GM18526 (cell line): ENCODE results near the gene SETX.

Experiments
- POLR2A ChIP-seq: IDR thresholded peaks from 3 replicates; pipeline ENCODE4 v1.6.1; 2011; ENCODE audit not compliant: insufficient read length; ENCODE audit errors: extremely low read depth

Gene SETX, protein sequence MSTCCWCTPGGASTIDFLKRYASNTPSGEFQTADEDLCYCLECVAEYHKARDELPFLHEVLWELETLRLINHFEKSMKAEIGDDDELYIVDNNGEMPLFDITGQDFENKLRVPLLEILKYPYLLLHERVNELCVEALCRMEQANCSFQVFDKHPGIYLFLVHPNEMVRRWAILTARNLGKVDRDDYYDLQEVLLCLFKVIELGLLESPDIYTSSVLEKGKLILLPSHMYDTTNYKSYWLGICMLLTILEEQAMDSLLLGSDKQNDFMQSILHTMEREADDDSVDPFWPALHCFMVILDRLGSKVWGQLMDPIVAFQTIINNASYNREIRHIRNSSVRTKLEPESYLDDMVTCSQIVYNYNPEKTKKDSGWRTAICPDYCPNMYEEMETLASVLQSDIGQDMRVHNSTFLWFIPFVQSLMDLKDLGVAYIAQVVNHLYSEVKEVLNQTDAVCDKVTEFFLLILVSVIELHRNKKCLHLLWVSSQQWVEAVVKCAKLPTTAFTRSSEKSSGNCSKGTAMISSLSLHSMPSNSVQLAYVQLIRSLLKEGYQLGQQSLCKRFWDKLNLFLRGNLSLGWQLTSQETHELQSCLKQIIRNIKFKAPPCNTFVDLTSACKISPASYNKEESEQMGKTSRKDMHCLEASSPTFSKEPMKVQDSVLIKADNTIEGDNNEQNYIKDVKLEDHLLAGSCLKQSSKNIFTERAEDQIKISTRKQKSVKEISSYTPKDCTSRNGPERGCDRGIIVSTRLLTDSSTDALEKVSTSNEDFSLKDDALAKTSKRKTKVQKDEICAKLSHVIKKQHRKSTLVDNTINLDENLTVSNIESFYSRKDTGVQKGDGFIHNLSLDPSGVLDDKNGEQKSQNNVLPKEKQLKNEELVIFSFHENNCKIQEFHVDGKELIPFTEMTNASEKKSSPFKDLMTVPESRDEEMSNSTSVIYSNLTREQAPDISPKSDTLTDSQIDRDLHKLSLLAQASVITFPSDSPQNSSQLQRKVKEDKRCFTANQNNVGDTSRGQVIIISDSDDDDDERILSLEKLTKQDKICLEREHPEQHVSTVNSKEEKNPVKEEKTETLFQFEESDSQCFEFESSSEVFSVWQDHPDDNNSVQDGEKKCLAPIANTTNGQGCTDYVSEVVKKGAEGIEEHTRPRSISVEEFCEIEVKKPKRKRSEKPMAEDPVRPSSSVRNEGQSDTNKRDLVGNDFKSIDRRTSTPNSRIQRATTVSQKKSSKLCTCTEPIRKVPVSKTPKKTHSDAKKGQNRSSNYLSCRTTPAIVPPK (N-terminal part only)

GRCh38 chr9:132354637-132355355, at the start of gene SETX:
SETX (minus strand) TSS chr9:132354986; CDS start chr9:132349428, 5,558 bp downstream.
- TF ChIP-seq POLR2A = peak; percentile 98

- TF ChIP-seq POLR2A = no peak
Measured at GRCh38 chr9:132404228-132404881, 49.6 kb upstream of the SETX start.

GRCh38 chr9:132401824-132402223, 47.0 kb upstream of the SETX start:
- no peak for TF ChIP-seq POLR2A

- TF ChIP-seq POLR2A = no peak
Measured at GRCh38 chr9:132395560-132395959, 40.8 kb upstream of the SETX start.

DNA sequence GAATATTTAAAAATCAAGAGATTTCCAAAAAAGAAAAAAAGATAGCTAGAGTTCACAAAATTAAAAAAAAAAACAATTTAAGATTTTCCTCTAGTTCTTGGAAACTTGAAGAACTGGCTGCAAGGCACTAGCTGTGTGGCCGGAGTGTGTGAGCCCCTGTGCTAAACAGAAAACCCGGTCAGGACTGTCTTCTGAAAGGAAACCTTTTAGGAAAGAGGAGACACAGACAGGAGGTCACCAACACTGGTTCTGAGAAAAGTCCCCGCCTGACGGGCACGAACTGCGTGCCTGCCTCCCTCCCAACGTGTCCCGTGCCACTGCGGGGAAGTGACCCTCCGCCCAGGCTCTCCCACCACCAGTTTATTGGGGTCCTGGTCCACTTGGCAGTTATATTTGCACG, 36.7 kb upstream of the SETX start:
- no peak for TF ChIP-seq POLR2A

DNA sequence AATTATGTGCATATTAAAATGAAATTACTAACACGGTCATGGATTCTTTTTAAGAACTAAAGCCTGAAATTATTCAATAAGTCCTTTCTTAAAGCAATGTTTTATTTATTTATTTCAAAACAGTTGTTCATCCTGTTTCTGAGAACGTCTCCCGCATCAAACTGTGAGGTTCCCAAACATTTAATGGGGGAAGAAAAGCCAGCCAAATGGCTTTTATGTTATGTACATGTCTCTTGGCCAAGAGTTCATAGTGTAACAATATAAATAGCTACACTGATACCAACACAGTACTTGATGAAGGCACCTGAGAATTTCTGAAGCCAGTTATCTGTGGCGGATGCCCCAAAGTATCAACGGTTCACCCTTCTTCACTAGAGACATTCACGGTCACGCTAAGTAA, 36.2 kb upstream of the SETX start:
- TF ChIP-seq POLR2A = no peak

DNA sequence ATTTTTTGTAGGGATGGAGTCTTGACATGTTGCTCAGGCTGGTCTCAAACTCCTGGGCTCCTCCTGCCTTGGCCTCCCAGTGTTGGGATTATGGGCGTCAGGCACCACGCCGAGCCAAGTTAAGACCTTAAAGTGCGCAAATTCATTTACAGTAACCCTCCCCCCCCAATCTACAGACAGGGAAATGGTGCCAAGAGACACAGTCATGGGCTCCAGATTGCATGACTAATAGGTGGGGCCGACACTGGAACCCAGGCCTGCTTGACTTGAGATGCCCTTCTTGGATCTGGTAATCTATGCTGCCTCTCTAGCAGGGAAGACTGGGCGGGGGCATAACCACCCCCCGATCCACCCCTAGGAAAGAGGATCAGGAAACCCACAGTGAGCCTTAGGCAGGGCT, 32.3 kb upstream of the SETX start:
- TF ChIP-seq POLR2A = no peak

GRCh38 chr9:132384376-132384775, 29.6 kb upstream of the SETX start:
- TF ChIP-seq POLR2A = no peak

DNA sequence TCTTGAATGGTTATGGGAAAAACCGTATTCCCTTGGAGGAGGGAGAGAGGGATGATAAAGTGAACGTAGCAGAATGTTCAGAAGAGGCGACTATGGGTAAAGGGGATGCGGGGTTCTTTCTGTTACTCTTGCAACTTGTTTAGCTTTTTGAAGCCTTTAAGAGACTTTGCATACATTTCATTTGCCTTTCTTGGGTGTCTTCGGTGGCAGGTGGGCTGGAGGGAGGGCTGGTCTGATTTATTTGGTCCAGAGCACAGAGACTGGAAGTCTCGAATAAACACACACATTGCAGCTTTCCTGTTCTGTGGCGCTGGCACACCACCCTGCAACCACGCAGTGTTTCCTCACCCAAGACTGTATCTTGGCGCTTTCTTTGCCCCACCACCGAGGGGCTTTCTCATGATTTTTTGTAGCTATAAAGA, 28.7 kb upstream of the SETX start:
- TF ChIP-seq POLR2A = no peak

GRCh38 chr9:132381966-132382541, 27.3 kb upstream of the SETX start:
- TF ChIP-seq POLR2A = peak; percentile 36

- no peak for TF ChIP-seq POLR2A
Measured at GRCh38 chr9:132372177-132373095, 17.6 kb upstream of the SETX start.

GRCh38 chr9:132370592-132370991, 15.8 kb upstream of the SETX start:
- TF ChIP-seq POLR2A = no peak

- no peak for TF ChIP-seq POLR2A
Measured at GRCh38 chr9:132369421-132369820, 14.6 kb upstream of the SETX start.
